HG02623 (cell line): Measurements from ENCODE around the gene ACOT8.
"Not testable (repeated sequence)": the region's sequence is repeated elsewhere in the genome, so short reads cannot be mapped to it uniquely, and the experiment has no call there.

ENCODE experiments used
- ATAC-seq: cut with Tn5 transposase; IDR thresholded peaks from one replicate; pipeline ENCODE4 v1.9.1; 2021; ENCODE audit warnings: moderate library complexity; ENCODE audit not compliant: unreplicated experiment

The ACOT8 gene

DNA sequence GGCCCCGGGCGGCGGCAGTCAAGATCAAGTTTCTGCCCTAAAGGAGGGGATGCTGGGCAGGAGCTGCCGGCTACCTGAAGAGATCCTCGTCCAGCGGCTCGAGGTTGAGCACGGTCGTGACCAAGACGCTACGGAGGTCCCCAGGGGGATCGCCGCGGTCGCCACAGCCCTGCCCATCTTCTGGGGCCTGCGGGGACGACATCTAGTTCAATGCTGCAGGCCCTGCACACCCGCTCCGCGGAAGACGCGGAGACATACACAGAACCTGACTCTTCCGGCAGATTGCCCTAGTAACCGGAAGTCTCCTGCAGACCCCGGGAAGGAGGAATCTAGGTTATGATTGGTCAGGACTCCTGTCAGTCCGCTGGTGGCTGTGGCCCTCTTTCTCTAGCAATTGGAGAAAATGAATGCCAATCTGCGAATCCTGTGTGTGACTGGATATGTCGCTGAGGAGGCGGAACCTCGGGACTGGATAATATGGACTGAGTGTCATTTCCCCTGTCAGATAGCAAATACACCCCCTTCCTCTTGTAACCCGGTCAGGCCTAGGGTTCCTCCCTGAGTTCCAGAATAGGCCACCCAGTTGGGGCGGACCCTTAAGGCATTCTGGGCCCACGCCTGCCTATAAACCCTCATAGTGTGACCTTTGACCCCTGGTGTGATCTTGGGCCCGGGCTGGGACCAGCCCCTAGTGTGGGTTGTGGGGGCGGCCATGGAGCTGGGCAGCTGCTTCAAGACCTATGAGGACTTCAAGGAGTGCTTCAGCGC lies at the start of gene ACOT8, which contains the start of gene ZSWIM3:
Gene ACOT8 (minus strand): TSS at position 279 of the 768 bp plus-strand sequence. CDS start 77 bp downstream, at position 202.
Gene ZSWIM3 (plus strand): TSS at position 501 of the 768 bp plus-strand sequence. CDS start 212 bp downstream, at position 713.
- ATAC-seq = peak; percentile 97

DNA sequence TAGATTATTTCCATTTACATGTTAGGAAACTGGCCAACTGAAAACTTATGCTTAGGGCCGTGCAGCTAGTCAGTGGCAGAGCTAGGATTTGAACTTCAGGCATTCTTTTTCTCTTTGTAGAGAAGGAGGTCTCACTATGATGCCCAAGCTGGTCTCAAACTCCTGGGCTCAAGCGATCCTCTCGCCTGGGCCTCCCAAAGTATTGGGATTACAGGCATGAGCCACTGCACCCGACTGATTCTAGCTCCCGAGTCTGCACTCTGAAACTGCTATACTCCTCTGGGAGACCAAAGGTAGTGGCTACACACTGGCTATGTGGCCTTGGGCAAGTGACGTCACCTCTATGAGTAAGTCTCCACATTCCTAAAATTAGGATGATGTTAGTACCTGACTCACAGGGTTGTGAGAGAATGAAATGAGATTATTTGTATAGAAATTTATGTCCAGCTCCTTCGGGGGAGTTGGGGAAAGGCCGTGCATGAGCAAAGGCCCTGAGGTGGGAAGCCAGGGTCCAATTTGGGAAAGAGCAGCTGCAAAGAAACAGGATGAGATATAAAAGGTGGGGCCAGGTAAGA lies 48.4 kb upstream of the ACOT8 start:
- no peak for ATAC-seq

DNA sequence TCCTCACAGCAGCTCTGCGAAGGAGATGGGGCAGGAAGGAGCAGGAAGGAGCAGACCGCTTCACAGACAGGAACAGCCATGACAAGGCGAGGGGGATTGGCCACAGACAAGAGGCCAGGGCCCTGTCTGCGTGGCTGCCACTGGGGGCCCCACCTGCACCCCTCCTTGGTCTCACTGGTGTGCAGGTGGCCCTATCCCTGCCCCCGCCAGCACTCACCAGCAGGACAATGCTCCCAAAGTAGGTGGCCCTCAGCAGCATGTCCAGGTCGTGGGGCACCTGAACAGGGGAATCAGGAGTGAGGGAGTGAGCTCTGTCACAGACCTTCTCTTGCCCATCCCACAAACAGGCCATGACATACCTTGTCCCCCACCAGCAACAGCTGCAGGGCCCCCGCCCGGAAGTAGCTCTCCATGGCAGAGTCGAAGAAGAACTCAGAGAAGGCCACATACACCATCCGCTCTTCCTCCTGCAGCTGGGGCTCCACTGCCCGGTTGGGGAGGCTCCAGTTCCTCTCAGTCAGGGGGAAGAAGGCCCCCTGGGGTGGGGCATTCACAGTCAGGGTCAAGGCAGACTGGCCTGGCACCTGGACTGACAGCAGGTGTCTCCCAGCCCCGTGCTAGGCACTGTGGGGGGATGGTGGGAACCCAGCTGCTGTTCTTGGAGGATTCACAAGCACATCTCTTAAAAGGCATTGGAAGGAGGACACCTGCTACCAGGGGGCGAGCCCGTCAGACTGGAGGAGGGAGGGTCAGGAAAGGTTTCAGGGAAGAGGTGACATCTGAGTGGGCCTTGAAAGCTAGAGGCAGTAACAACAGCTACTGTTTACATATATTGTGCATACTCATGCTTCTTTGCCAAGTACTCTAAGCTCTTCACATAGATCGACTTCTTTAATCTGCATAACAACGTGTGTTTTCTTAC lies 47.7 kb upstream of the ACOT8 start:
- ATAC-seq = no peak

DNA sequence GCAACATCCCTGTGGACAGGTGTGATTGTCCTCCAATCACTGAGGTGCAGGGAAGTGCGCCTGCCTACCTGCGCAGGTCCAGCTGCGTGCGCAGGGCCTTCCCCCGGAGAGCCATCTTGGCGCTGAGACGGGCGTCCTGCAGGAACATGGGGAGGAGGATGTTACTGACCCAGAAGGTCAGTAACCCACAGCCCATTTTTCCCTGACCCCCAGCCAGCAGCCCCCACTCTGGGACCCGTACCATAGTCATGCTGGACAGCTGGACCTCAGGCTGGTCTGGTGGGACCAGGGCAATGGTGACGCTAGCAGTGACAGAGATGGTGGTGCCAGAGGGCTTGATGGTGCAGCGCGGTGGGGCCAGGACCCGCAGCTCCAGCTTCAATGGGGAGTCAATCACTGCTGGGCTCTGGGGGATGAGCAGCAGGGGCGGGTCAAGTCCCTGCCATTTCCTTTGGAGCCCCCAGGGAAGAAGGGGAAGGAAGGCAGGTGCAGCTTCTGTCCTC lies 45.1 kb upstream of the ACOT8 start:
- ATAC-seq = no peak

DNA sequence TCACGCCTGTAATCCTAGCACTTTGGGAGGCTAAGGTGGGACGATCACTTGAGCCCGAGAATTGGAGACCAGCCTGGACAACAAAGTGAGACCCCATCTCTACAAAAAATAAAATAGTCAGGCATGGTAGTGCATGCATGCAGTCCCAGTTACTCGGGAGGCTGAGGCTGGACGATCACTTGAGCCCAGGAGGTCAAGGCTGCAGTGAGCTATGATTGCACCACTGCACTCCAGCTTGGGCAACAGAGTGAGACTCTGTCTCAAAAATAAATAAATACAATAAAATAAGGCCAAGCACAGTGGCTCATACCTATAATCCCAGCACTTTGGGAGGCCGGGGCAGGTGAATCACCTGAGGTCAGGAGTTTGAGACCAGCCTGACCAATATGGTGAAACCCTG lies 44.1 kb upstream of the ACOT8 start:
- not testable (repeated sequence) for ATAC-seq

DNA sequence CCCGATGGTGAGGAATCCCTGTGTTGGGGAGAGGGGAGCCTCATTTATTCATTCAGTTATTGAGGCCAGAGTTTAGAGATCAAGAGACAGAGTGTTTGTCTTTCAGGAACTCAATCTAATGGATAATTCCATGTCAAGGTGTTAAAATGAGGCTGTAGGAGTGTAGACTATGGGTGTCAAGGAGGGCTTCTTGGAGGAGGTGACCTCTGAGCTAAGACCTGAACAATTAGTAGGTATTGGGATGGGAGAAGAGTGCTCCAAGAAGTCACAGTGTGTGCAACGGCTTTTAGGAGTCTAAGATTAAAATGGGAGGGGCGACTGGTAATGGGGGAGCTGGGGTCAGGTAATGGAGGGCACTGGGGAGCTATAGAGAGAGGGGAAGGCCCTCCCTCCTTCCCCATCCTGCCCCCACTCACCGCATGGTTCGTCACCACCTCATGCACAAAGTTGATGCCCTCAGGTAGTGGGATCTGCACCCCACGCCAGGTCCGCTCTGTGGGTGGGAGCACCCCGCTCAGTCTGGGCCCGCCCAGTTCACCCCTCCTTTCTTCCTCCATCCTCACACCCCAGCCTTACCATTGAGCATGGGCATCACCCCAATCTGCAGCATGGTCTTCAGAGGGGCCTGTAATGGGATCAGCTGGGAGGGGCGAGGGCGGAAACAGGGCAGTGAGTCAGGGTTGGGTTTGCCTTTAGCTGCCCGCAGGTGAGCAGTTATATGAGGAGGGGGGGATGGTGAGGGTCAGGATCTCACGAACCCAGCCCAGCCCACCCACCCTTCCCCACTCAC lies 42.0 kb upstream of the ACOT8 start:
- no peak for ATAC-seq

DNA sequence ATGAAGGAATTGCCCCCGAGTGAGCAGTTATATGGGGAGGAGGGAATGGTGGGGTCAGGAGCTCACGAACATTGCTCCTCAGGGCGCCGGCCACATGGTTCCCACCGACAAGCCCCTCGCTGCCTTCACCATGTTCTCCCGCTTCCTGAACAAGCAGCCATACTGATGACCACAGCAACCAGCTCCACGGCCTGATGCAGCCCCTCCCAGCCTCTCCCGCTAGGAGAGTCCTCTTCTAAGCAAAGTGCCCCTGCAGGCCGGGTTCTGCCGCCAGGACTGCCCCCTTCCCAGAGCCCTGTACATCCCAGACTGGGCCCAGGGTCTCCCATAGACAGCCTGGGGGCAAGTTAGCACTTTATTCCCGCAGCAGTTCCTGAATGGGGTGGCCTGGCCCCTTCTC lies 41.1 kb upstream of the ACOT8 start:
- no peak for ATAC-seq

DNA sequence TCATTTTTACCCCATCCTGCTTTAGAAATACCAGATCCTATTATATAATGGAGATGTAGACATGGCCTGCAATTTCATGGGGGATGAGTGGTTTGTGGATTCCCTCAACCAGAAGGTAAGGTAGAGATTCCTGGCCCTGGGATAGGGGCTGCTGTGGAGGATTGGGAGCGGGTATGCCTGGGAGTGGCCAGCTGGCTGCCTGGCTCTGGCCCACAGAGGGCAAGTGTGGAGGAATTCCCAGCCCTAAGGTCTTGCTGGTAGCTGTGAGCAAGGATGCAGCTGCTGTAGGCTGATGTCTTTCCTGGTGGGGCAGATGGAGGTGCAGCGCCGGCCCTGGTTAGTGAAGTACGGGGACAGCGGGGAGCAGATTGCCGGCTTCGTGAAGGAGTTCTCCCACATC lies 40.5 kb upstream of the ACOT8 start:
- ATAC-seq = no peak

DNA sequence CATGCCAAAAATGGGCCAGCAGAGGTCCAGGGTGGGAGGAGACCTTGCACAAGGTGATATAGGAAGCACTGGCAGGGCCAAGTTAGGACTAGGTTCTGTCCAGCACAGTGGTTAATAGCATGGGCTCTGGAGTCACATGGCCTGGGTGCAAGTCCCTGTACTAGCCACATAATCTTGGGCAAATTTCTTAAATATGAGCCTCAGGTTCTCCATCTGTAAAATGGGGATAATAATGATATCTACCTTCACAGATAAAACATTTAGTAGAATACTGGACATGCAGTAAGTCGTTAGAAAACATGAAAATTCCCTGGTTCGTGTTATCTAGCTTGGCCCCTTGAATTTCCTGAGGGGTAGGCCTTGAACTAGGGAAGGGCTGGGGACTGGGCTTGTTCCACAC lies 40.1 kb upstream of the ACOT8 start:
- no peak for ATAC-seq

DNA sequence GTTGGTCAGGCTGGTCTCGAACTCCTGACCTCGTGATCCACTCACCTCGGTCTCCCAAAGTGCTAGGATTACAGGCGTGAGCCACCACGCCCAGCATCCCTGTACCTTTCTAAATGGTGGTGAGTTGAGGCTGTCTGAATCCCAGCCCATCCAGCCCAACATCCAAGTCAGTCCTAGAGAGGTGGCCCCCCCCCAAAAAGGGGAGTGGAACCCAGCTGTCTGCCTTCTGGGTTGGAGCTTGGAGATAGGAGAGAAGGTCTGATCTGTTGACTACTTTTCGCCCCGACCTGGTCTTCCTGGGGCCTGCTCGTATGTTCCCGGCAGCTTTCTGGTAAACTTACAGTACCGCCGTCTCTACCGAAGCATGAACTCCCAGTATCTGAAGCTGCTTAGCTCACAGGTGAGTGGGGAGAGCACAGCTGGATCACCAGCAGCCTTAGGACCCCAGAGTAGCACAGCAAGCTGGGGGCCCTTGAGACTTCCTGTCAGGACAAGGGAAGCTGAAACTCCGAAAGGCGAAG lies 39.5 kb upstream of the ACOT8 start:
- ATAC-seq = no peak

DNA sequence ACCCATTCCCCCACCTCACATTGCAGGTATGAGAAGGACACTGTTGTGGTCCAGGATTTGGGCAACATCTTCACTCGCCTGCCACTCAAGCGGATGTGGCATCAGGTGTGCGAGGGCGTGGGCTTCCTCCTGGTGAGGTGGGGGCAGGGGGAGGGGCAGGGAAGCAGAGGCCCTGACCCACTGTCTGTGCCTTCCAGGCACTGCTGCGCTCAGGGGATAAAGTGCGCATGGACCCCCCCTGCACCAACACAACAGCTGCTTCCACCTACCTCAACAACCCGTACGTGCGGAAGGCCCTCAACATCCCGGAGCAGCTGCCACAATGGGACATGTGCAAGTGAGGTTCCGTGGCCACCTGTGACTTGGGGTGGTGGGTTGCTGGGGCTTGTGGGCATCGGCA lies 37.6 kb upstream of the ACOT8 start:
- no peak for ATAC-seq

DNA sequence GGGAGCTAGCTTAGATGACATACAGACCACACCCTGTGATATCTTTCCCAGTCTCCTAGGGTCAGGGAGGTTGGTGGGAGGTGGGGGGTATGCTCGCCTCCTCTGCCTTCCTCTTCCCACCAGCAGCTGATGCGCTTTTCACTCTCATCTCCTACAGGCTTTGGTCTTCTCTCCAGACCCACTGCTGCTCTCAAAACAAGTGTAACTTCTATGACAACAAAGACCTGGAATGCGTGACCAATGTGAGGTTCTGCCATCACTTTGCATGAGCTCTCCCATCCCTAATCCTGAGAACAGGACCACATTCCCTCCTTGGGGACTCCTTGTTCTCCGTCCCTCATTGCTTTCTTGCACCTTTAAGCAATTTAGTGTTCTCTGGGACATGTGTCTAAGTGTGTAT lies 36.6 kb upstream of the ACOT8 start:
- no peak for ATAC-seq

DNA sequence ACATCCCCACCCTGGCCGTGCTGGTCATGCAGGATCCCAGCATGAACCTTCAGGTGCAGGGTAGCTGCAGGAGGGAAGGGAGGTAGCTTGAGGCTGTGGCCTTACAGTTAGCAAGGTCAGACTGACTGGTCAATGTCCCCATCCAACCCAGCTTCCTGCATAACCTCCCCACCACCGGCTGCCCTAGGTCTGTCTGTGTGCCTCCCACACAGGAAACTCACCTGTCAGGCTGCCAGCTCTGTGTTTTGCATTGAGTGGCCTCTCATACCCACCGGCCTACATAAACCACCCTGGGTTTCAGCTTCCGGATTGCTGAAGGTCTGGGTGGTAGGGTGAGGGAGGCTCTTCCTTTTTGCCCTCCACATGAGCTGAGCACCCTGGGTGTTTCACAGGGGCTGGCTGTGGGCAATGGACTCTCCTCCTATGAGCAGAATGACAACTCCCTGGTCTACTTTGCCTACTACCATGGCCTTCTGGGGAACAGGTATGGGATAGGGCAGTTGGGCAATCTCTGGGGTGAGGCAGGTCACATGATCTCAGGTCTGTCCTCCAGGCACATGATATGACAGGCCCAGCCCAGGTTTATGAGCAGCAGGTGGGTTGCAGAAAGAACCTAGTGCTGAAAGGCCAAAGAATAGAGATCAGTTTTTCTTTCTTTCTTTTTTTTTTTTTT lies 35.8 kb upstream of the ACOT8 start:
- no peak for ATAC-seq

DNA sequence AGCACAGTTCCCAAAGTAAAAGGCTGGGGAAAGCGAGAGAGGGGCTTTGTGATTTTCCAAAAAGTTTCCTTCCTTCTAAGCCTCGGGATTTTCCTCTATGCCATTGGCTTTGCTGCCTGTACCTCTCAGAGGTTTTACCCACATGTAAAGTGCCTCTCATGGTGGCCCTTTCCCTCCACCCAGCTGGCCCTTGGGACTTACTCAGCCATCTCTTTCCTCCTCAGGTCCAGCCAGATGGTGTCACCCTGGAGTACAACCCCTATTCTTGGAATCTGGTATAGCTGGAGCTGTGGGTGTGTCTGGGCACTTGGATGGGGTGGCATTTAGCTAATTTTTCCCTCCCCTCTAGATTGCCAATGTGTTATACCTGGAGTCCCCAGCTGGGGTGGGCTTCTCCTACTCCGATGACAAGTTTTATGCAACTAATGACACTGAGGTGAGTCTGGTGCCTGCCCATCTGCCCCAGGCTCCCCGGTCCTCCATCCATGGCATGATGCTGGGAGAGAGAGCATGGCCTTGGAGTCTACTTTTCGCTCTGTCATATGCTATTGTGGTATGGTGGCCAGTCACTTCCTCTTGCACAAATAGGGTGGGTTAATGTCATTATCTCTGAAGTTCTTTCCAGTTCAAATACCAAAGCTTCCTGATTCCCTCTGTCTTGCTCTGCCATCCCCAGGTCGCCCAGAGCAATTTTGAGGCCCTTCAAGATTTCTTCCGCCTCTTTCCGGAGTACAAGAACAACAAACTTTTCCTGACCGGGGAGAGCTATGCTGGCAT lies 35.0 kb upstream of the ACOT8 start:
- ATAC-seq = no peak

DNA sequence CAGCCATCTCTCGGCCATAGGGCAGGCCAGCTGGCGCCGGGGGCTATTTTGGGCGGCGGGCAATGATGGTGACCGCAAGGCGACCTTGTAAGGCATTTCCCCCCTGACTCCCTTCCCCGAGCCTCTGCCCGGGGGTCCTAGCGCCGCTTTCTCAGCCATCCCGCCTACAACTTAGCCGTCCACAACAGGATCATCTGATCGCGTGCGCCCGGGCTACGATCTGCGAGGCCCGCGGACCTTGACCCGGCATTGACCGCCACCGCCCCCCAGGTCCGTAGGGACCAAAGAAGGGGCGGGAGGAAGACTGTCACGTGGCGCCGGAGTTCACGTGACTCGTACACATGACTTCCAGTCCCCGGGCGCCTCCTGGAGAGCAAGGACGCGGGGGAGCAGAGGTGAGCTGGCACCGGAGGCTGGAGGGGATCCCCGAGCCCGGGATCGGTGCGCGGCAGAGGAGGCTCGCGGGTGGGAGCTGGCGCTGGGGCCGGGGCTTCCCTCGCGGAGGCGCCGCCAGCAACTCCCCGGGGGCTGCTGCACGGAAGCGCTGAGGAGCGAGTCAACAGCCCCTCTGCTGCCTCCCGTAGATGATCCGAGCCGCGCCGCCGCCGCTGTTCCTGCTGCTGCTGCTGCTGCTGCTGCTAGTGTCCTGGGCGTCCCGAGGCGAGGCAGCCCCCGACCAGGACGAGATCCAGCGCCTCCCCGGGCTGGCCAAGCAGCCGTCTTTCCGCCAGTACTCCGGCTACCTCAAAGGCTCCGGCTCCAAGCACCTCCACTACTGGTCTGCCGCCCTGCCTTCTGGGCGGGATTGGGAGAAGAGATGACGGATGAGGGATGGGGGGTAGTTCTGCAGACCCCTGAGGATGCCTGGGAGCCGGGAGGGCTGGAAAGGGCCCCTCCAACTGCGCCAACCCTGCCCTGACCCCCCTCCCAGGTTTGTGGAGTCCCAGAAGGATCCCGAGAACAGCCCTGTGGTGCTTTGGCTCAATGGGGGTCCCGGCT lies 34.1 kb upstream of the ACOT8 start, which contains the start of the genes CTSA and NEURL2:
Gene CTSA (plus strand): TSS at position 351 of the 999 bp plus-strand sequence. CDS start 234 bp downstream, at position 585.
Gene NEURL2 (minus strand): TSS at position 224 of the 999 bp plus-strand sequence. CDS start 217 bp downstream, at position 7.
- peak; percentile 81 for ATAC-seq

DNA sequence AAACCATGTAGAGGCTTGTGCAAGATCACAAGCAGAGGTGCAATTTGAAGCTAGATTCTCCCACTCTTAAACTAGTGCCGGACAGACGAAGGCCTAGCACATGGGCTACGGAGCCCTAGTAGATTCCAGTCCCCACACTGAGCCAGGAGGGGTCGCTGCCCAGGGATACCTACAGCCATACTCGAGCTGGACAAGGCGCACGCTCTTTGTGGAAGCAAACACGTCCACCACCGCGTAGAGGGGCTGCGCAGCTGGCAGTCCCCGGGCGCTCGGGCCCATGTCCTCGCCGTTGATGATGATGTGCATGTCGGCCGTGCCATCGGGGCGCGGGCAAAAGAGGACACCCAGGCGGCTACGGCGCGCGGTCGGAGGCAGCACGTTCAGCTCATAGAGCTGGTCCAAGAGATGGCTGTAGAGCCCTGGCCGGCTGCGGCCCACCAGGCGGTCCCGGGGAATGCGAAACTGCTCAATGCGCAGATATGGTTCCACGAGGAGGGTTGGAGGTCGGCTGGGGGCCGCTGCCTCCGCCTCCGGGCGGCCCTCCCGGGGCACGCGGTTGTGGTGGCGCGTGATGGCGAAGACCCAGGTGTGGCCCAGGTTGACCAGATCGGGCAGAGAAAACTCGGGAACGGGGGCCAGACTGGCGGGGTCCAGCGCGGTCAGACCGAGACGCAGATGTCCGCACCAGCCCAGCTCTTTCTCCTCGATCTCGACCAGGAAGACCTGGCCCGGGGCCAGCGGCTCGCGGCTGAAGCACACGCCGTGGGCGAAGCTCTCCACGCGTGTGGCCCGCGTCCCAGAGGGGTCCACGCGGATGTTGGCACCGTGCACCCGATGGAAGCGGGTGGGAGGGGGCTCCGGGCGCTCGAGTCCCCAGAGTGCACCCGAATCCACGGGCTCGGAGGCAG lies 33.1 kb upstream of the ACOT8 start:
- ATAC-seq = no peak
